NOMO-1 treated with dmso at 0.1 percent for 144 hours (cell line): Measurements from ENCODE around the gene RNASE1.
"Not testable (repeated sequence)": the region's sequence is repeated elsewhere in the genome, so short reads cannot be mapped to it uniquely, and the experiment has no call there.

Source experiments
- DNase-seq: peaks from one replicate; lab custom pipeline; 2025; ENCODE audit not compliant: unreplicated experiment; lab: John Stamatoyannopoulos, UW

The RNASE1 gene

DNA sequence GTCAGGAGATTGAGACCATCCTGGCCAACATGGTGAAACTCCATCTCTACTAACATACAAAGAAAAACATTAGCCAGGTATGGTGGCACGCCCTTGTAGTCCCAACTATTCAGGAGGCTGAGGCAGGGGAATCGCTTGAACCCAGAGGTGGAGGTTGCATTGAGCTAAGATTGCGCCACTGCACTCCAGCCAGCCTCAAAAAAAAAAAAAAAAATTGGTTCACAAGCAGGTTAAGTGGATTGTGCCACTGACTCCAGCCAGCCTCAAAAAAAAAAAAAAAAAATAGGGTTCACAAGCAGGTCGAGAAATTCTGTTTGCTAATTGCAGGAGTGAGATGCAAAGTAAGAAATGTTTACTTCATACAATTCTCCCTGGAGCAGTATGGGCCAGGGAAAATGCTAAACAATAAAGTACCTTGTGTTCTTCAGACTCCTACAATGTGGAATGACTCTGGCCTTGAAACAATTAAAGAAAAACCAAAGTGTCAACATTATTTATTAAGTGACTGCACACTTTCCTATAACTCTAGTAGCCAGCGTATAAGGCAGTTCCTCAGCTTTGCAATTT lies 28.3 kb downstream of the RNASE1 start:
- no peak for DNase-seq

DNA sequence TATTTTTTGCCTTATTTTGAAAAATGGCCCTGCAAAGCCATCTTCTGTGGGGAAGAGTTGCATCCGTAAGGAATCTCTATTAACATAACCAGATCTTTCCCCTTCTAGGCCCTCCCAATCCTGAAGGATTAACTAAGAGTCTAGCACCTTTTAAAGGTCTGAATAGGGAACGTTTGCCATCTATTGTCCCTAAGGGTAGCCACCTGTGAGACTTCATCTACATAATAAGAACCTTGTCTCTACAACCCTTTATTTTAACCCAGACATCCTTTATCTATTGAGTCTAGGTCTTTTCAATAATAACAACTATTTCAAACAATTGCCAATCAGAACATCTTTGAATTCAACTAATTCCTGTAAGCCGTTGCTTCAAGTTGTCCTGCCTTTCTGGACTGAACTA lies 30.0 kb downstream of the RNASE1 start:
- DNase-seq: no peak

DNA sequence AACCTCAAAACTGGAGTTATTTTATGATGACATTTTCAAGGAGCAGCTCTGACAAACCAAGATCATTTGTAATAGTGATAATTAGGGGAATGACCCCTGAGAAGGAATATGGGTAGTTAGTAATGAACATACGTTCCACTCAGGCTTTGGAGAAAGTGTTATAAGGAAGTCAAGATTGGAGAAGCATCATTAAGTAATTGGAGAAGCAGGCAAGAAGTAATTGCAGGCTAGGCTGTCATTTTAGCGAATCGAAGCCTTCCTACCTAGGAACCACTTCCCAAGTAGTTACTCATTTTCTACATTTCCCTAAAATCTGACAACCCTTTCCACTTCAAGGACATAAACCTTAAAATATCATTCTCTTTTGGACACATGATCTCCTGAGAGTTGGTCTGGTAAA lies 33.2 kb downstream of the RNASE1 start:
- peak; percentile 14 for DNase-seq

DNA sequence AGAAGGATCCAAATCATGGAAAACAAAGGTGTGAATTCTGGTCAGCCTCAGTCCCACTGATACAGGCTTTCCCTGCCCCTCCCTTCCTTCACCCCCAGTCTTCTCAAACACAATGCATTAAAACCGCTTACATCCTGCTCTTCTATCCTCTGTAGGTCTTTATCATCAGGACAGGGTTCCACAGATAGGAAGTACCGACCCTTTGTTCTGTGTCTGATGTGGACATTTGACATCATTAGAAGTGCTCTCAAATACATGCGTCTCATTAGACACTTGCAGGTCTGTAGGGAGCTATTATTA lies 34.1 kb downstream of the RNASE1 start:
- DNase-seq: no peak

DNA sequence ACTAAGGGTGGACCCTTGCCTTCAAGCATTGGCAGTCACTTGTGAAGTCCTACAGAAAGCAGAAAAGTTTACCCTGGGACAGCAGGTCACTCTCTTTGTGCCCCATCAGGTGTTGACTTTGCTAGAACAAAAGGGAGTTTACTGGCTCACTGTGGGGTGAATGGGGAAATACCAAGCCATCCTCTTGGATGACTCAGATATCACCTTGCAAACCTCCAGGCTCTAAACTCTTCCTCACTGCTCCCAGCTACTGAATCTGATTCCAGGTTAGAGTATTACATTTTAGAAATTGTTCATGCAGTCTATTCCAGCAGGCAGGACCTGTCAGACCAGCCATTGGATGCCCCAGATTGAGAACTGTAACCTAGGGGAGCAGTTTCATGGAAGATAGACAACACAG lies 41.7 kb downstream of the RNASE1 start:
- no peak for DNase-seq

DNA sequence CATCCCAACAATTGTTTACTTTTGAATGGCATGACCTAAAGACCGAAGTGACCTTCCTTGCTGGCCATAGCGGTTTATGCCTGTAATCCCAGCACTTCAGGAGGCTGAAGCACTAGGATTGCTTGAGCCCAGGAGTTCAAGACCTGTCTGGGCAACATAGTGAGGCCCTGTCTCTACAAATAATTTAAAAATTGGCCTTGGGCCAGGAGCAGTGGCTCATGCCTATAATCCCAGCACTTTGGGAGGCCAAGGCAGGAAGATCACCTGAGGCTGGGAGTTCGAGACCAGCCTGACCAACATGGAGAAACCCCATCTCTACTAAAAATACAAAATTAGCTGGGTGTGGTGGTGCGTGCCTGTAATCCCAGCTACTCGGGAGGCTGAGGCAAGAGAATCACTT lies 43.2 kb downstream of the RNASE1 start:
- not testable (repeated sequence) for DNase-seq

DNA sequence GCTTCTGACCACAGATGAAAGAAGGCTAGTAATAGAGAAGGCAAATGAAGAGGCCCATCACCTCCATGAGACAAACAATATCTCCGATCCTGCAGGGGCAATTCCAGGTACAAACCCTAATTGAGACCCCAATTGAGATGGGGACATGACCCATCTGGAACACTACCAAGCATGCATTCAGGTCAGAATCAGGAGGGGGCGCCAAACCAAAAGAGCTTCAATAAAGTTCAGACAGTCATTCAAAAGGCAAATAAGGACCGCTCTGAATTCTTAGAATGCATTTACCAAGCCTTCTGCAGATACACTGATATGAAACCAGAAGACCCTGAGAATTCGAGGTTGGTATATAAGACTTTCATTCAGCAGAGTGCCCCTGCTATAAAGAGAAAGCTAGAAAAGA lies 44.7 kb downstream of the RNASE1 start:
- peak; percentile 50 for DNase-seq

DNA sequence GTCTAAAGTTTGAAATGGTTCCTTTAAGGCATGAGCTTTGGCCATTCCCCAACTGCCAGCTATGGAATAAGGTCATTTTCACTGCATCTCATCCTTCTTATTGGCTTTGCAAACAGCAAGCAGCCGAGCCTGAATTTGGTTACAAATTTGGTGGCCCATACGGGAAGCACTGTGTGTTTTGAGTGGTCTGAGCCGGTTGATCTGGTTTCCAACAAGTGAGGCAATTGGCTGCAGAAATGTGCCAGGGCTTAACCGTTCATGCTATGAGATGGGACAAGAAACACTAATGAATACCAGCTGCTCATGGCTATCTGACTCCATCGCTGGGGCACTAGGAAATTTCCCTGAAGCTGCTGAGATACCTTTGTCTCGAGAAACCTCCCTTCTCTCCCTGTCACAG lies 47.6 kb downstream of the RNASE1 start:
- no peak for DNase-seq

DNA sequence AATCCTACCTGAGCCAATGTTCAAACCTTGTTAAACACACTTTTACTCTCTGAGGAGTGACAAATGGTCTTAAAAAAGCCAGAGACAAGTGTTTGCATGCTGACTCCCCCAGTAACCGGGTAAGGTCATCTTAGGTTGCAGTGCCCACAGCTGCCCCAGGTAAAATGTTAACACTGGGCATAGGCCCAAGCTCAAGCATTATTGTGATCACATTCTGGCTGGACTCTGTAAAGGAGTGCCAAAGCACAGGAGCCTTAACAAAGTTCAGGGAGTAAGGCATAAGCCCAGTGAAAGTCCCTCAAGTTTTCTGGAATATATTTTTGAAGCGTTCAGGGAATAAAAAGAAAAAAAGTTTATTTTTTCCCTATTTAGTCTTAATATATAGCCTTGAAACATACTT lies 48.3 kb downstream of the RNASE1 start:
- DNase-seq: no peak

DNA sequence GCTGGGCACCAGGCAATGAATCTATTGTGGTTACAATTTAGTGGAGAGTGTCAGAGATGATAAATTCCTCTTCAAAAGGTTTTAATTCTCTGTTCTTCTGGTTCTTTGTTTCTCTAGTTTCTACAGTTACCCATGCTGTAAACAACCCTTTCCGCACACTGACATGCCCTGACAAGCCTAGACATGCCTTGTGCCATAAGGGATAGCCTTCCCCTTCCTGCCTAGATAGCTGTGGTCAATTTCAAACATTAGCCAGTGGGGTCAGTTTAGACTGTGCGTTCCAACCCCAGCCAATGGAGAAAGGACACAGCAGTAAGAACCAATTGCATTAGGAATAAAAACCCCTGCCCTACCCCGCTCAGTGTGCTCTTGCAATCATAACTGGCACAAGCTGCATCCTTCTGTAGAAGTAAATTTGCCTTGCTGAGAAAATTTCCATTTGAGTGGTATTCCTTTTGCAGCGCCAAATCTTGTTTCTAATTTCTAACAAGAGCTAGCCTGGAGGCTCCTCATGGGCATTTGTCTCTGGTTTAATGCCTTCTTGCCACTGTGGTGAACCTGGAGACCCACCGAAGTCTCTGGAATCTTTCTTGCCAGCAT lies 50.6 kb downstream of the RNASE1 start:
- no peak for DNase-seq
